GM21528 (cell line): ENCODE results near the gene SUCO.

Experiments used
- ATAC-seq: cut with Tn5 transposase; IDR thresholded peaks from one replicate; pipeline ENCODE4 v1.9.1; 2021; ENCODE audit warnings: mild to moderate bottlenecking, moderate library complexity; ENCODE audit not compliant: unreplicated experiment, low FRiP score

SUCO gene

DNA sequence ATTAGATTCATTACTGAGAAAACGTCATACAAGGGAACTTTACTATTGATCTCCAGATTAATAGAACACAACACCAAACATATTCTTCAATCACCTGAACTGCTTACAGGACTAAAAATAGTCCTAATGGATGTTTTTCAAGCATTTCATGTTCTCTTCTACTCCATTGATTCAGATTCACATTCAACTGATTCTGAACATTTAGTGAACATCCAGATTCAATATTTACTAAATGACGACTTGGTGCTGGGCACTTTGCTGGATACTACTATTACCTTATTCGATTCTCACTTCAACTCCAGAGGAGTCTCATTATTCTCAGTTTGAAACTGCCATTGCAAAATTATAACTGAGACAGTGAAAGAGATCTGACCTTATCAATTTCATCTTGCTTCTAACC is 18.8 kb upstream of the SUCO start:
- ATAC-seq = no peak

DNA sequence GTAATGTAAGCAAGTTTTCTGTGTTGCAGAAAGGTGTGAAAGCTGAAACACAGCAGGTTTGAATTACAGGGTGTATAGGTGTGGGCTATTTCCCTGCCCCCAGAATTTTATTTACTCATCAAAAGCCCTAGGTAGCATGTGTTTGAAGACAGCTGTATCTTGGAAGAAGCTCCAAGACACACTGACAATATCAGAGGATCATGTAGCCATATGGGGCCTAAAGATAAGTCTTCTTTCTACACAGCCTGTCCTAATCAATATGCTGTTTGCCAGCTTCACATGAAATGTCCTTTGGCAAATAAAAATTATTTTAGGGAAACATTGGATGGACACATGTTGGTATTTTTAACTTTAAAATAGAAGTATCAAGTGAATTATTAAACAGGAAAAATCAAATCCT is 17.5 kb upstream of the SUCO start:
- no peak for ATAC-seq

DNA sequence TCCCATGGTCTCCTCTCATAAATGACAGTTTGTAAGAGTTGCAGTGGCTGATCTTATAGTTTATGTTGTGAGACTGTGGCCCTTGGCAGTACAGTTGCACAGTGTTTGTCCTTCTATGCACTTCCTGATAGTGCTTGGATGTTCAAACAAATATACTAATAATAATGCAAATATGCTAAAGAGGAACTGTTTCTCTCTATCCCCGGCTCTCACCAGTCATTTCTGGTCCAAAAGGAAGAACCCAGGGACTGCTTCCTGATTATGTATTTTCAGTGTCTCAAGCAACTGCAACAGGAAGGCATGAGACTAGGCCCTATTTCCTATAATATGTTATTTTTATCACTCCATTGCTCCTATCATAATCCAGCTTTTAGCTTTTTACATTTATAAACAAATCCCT is 17.0 kb upstream of the SUCO start:
- ATAC-seq = no peak

DNA sequence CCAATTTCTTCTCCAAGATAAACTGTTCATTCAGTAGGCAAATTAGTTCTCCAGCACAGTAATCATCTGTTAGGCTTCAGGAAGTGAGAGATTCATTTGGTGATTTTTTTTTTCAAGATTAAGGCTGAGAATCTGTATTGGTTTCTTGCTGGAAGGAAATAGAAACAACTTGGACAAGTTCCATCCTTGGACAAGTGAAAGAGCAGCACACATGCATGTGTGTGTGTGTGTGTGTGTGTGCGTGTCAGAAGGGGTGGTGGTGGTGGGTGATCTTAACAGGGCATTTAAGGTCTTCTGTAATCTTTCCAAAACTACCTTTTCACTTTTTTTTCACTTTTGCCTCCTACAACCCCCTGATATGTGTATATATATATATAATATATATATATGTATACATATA is 15.9 kb upstream of the SUCO start:
- no peak for ATAC-seq

DNA sequence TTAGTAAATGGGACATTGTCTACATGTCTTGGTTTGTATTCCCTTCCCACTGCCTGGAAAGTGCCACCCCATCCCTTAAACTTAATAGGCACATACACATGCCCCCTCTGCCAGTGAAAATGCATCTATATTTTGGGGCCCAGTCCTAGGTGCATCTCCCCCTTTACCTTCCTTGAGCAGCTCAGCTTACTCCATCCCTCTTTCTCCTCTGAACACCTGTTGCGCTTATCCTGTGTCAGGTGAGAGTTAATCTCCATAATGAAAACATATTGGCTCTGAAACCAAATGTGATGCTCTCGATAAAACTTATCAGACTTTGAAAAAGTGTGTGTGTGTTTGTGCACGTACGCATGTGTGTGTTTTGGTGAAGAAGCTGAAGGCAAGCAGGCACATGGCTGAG is 15.4 kb upstream of the SUCO start:
- ATAC-seq = no peak

DNA sequence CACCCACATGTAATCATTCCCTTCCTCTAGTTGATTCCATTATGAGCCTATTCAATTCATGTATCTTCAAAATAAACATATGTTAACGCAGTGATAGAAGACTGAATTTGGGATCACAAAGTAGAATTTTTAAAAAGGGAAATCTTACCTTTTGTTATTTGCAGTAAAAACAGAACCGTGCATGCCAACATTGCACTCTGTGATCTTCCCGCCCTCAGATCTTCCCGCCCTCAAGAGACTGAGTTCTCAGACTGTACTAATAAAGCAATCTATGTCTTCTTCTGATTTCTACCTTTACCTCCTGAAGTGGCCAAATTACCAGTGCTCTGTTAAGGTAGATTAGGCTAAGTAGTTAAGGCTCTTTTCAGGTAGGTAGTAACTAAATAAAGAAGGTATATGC is 3.6 kb upstream of the SUCO start:
- ATAC-seq = no peak

DNA sequence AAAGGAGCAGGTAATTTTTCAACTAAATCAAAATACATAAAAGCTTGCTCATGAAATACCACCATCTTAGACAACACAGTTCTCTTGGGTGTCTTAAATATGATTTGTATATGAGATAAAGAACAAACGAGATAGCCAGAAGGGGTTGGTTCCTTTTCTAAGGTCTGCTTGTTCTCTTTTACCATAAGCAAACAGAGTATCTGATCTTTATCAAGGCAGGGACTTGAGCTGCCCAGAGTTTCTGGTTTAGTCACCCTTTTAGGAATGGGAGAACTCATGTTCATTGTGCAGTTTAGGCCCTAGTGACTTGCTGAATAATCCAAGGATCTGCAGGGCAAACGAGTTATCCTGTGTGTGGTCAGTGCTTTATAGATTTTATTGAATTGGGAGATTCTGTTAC is 3.0 kb upstream of the SUCO start:
- no peak for ATAC-seq

DNA sequence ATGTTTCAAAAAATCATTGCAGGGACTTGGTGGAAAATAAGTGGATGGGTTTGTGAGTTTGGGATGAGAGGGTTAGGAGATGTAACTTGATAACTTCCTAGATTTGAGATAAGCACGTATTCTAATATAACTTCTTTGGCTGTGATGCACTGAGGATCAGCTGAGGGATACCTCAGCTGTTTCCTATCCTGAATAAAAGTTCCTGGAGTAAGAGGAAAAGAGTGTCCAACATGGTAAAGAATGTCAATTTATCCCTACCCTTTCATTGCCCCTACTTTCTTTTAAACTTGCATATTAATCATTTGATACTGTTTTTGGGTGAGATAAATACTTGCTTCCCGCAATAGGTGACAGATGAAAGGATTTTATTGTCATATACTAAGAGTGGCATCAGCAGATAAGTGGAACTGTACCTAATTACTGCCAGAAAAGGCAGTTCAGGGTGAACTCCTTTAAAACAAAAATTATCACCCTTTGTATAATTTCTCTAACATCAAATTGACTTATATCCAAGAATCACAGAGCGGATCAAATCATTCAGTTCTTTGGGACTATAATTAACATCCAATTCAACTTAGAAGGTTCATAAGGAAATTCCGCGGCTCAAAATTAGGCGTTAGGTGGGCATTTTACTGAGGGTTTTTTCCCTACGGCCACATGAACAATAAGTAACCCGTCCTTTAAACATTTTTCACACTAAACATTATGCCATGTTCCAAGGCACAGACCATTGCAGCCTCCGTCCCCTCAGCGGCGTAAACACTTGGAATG is 1.4 kb upstream of the SUCO start:
- ATAC-seq = no peak

DNA sequence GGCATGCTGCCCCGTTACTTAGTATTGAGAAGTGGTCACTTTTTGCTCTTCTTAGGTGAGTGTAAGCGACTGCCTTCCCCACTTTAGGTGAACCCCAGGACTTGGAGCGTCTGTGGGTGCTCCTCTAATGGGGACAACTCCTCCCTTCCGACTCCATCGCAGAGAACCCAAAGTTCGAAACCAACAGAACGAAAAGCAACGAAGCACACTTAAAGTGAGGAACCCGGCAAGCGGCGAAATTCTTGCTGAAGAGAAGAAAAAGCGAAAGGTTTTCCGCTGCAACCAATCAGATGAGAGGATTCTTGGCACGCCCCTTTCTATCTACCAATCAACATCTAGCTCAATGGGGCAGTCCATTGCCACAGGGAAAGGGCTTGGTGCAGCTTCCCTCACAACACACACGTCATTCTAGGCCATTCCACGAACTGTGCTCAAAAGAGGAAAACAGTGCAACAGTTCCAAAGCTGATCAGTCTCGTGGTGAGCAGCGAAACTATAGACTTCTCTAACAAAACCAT is 709 bp upstream of the SUCO start:
- ATAC-seq = peak; percentile 83

DNA sequence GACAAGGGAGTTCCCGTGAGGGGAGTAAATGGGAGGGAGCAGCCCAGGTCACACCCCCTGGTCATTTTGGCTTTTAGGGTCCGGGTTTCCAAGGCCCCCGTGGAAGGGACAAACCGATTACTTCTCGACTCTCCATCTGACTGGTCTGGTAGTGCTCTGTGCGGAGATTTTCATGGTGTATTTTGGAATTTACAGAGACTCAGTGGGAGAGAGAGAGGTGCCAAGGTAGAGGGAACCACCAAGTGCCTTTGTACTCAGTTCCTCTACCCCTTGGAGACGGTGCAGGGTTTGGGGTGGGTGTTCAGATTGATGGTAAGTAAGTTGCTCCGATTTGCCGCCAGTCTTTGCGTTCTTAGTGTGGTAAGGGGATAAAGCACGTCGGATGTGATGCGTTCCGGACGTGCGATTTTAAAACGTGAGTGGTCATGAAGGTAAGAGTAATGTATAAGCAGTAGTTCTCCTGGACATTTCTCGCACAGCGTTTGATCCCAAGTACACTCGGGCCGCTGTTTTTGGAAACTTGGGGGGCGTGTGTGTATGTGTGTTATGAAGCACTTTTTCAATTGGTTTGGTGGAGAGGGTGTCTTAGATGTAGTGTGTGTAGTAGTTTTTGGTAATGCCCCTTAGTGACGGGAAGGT is 682 bp downstream of the SUCO start:
- peak; percentile 34 for ATAC-seq

DNA sequence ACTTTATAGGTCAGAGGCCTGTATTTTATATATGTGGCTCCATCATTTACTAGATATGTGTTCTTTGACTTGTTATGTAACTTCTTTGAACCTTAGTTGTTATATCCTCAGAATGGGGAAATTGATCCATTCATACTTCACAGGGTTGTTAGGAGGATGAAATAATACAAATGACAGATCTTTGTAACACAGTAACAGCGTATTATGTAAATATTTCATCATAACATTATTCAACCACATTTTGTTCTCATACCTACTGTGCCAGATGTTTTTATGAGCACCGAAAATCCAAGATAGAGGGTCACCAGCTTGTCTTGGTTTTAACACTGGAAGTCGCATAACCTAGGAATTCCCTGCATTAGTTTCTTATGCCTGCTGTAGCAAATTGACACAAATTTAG is 3.3 kb downstream of the SUCO start:
- no peak for ATAC-seq

DNA sequence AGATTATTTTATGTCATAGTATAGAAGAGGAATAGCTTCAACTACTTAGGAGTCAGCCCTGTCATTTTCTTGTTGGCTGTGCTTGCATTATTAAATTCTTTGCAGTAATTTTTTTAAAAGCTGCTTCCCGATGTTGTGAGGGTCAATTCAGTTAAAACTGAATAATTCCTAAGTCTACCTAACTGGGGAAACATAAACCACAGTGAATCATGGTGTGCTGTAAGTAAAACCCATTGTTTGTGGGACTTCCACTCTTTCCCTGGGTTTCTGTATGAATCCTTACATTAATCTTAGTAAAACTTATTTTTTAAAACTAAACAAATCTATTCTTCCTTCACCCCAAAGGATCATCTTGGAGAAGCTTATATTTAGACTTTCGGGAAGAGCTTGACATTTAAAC is 4.4 kb downstream of the SUCO start:
- no peak for ATAC-seq

DNA sequence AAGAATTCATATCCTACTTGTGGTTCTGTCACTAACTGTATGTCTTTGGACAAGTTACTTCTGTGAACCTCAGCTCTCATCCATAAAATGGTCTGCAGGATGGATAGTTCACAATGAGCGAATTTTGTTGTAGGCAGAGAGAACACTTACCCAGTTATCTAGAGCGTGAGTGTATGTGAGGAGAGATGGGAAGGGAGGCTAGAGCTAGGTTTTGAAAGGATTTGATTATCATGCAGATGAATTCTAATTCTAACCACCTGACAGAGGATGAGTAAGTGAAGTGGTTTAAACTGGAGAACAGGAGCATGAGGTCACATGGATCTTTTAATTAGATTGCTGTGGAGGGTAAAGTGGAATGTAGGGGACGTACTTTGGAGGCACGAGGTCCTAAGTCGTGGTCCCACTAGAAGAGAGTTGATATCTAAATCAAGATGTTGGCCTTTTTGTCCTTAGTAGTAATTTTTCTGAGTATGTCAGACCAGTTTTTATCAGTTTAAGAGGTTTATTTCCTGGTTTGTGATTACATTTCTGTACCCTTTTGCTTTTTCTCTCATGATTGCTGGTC is 5.0 kb downstream of the SUCO start:
- no peak for ATAC-seq

DNA sequence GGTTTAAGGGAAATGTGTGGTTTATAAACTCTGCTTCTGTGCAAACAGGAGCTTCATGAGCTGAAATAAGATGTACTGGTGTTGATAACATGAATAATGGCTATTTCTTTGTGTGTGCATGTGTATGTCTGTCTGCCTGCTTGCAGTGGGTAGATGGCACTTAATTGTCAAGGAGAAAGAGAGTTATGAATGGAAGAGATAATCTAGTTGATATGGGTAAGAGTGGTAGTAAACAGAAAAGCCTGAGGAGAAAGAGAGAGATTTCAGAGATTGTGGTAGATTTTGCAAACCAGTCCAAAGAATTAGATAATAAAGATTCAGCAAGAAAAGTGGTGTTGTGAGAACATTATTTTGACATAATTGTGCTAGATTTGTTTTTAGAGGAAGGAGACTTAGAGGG is 7.7 kb downstream of the SUCO start:
- ATAC-seq = no peak

DNA sequence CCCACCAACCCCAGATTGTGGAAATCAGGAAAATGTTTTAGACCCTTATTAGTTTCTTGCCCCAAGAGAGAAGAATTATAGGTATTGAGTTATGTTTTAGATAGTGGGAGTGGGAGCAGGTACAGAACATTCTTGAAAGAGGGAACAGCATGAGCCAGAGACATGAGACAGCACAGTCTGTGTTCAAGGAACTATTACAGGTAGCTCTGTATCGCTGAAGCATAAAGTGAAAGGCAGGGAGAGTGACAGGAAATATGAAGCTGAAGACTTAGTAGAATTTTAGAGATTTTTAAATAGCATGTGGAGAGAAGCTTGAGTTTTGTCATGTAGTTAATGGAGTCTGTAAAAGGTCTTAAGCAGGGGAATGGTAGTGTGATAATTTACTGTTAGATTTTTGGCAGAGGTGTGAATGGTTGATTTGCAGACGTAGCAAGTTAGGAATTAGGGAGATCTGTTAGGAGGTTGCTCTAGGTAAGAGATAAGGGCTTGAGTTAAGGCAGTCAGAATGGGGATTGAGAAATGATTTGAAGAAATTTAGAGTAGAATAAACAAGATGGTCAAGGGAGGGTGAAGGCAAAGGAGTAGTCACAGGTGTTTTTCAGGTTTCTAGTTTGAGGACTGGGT is 11.6 kb downstream of the SUCO start:
- no peak for ATAC-seq

DNA sequence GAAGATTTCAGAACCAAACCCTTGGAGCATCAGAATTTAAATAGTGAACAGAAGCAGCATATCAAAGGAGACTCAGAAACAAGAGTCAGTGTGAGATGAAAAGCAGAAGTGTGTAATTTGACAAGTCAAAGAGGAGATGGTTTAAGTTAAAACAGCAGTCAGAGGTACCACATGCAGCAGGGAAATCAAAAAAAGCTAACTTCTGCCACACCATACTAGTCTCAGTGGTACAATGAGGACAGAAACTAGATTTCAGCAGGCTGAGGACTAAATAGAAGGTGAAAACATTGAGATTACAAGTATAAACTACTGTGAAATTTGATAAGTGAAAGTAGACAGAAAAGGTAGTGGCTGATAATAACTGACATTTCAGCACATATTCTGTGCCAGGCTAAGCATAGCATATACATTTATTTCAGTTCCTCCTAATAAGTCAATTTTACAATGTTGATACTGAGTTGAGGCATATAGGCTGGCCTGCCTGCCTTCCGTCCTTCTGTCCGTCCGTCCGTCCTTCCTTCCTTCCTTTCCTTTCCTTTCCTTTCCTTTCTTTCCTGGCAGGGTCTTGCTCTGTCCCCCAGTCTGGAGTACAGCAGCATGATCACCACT is 12.6 kb downstream of the SUCO start:
- peak; percentile 83 for ATAC-seq

DNA sequence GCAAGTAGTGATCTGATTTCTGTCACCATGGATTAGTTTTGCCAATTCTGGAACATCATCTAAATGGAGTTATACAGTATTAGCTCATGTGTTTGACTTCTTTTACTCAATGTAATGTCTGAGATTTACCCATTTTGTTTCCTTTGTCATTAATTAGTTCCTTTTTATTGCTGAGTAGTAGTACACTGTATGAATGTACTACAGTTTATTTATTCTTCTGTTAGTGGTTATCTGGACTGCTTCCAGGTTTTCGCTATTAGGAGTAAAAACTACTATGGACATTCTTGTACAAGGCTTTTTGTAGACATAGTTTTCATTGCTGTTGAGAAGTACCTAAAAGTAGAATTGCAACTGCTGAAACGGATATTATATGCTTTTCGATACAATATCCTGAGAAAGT is 14.1 kb downstream of the SUCO start:
- no peak for ATAC-seq

DNA sequence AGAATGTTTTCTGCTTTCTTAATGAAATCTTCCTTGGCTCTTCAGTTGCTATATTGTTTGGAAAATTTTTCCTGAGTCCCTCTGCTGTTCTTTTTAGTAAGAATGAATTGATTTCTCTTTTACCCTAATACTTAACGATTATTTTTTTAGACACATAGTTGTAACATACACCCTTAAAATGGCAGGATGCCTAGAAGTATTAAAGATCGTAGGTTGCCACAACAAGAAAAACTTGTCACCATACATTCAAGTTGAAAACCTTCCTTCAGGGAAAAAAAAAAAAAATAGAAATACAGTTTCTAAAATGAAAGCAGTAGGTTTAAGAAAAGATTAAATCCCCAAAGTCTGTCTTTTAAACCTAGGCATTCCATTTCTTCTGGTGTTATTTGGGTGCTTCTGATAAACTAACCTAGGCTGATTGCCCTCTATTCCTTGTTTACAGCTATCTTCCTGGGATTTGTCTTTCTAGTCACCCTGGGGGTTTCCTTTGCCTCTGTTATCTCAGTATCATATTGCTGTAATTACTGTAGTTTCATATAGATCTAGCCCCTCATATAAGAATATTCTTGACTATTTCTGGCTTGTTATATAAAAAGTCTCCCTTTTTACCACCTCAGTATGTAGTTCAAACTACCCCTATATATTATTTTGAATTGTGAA is 16.8 kb downstream of the SUCO start:
- no peak for ATAC-seq

DNA sequence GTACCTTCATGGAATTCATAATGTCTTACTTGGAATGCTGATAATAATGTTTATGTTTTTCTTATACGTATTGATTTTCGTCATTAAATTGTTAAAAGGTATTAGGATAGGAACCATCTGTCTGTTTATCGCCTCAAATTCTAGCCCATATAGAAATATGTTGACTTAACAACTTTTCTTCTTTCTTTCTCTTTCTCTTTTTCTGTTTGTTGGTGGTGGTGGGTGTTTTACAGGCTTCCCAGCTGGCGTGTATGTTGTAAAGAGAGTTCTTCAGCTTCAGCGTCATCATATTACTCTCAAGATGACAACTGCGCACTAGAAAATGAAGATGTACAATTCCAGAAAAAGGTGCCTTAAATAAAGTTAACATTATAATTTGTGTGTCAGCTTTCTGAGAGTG is 18.3 kb downstream of the SUCO start:
- no peak for ATAC-seq

DNA sequence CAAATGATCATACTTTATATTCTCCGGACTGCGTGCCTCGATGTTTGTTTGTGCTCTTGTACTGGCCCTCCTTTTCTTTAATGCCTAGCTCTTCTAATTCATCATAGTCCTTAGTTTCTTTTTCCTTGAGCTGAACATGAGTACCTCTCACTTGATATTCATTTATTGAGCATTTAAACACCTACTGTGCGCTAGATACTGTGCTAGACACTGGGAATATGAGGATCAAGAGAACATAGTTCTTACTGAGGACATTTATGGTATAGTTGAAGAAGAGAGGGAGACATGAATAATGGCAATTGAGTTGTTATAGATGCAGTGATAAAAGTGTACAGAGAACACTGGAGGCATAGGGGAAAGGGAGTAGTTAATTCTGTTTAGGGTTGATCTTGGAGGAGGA is 22.0 kb downstream of the SUCO start:
- ATAC-seq = no peak

DNA sequence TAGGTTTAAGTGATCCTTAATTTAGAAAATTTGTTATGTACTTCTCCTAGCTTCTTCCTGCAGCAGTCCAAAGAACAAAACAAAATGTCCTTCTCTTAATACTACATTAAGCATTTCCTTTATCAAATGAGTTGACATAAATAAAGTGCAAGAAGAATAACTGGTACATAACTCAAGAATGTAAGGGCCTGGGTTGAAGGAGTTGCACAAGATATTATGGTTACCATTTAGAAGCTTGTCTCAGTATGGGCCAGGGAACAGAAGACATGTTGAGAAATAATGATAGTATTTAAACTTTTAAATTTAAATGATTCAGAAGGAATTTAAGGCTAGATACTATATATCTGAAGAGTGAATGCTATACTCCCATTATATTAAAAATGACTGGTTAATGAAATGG is 23.5 kb downstream of the SUCO start:
- no peak for ATAC-seq
